T-helper 17 cell (primary cell): ENCODE results near the gene MUTYH. TPM values are rescaled to one million over a fixed set of nuclear protein-coding genes. Genes with fewer than 3 reads are reported as not detected.
"Not testable (repeated sequence)": the region's sequence is repeated elsewhere in the genome, so short reads cannot be mapped to it uniquely, and the experiment has no call there.

Experiments
- ATAC-seq: fragments of 150-1000 bp; cut with Tn5 transposase; 2 replicates; pipeline ENCODE4 v1.10.0; 2021; ENCODE audit warnings: mild to moderate bottlenecking, moderate library complexity
- DNase-seq, 3 donors: peaks; one replicate each; pipeline versions ENCODE4 v3.0.0 to v3.0.0-alpha.2; 2020 to 2021
- H3K9me3 ChIP-seq: one replicate; pipeline ENCODE4 v1.7.0; 2013; ENCODE audit warnings: low read length, mild to moderate bottlenecking; ENCODE audit not compliant: control insufficient read depth, poor library complexity, severe bottlenecking
- H3K27ac Mint-ChIP-seq: one replicate; pipeline ENCODE4 v1.8.0; 2022; ENCODE audit warnings: mild to moderate bottlenecking, moderate library complexity, mixed read lengths
- H3K27me3 Mint-ChIP-seq: one replicate; pipeline ENCODE4 v1.8.0; 2022; ENCODE audit warnings: mixed read lengths
- H3K36me3 Mint-ChIP-seq: one replicate; pipeline ENCODE4 v1.8.0; 2022; ENCODE audit warnings: low read depth, mixed read lengths
- H3K4me1 Mint-ChIP-seq: one replicate; pipeline ENCODE4 v1.8.0; 2022; ENCODE audit warnings: mild to moderate bottlenecking, mixed read lengths
- H3K4me3 Mint-ChIP-seq: one replicate; pipeline ENCODE4 v1.8.0; 2022; ENCODE audit warnings: mild to moderate bottlenecking, moderate library complexity, mixed read lengths
- total RNA-seq, 4 donors: library from RNA in 2 of 4; stranded (reverse) in 2 of 4; gene quantifications; one replicate each; pipeline ENCODE4 v1.2.3 and lab custom pipeline; 2022 to 2026

The MUTYH gene
- total RNA-seq (10 to 100 TPM; 60.4 to 73.4 TPM), total RNA-seq (lab: John Stamatoyannopoulos, UW) (5.0 to 8.1 reads per million in 2 donors)

- peak within 1 kb of the TSS; percentile 100 for H3K27ac Mint-ChIP-seq
- ATAC-seq, result peak; percentile 86
- H3K4me3 Mint-ChIP-seq, result peak within 1 kb of the TSS; percentile 100
- DNase-seq, result peak; percentile 85 to 86 (median 85)
- H3K9me3 ChIP-seq, result no peaks in the 10 kb centered on the region
- H3K27me3 Mint-ChIP-seq, result no peaks in the 10 kb centered on the region
- peaks cover 3% of the 10 kb centered on the region for H3K36me3 Mint-ChIP-seq
- H3K4me1 Mint-ChIP-seq, result peaks cover 47% of the 10 kb centered on the region
Measured at GRCh38 chr1:45339789-45340558, at the start of gene MUTYH, which contains the start of gene TOE1. MUTYH (minus strand) TSS chr1:45340440; CDS start chr1:45334505, 5,935 bp downstream. TOE1 (plus strand) TSS chr1:45340170; CDS start chr1:45340253, 83 bp downstream.

DNA sequence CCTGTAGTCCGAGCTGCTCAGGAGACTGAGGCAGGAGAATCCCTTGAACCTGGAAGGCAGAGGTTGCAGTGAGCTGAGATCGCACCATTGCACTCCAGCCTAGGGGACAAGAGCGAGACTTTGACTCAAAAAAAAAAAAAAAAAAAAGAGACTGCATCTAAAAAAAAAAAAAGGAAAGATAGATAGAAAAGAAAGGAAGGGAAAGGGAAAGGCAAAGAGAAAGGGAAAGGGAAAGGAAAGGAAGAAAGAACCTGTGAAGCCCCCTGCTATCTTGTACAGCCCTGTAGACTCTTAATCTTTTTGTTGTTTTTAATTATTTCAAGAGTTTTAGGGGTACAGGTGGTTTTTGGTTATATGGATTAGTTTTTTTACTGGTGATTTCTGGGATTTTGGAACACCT, 46.0 kb upstream of the MUTYH start:
- no peaks in the 10 kb centered on the region for H3K27me3 Mint-ChIP-seq
- H3K36me3 Mint-ChIP-seq, result no peaks in the 10 kb centered on the region
- H3K9me3 ChIP-seq, result no peaks in the 10 kb centered on the region
- DNase-seq (no peak), ATAC-seq (no peak)
- no peak overlapping the region for H3K4me3 Mint-ChIP-seq
- H3K27ac Mint-ChIP-seq, result no peak overlapping the region
- H3K4me1 Mint-ChIP-seq, result no peaks in the 10 kb centered on the region

- H3K9me3 ChIP-seq, result no peaks in the 10 kb centered on the region
- no peak for DNase-seq
- Mint-ChIP-seq H3K4me3 (no peak overlapping the region), H3K27ac (no peak overlapping the region), H3K4me1 (no peaks in the 10 kb centered on the region), H3K36me3 (peaks cover 2% of the 10 kb centered on the region), H3K27me3 (no peaks in the 10 kb centered on the region)
- no peak for ATAC-seq
Measured at GRCh38 chr1:45385302-45385701, 45.1 kb upstream of the MUTYH start.

- not testable (repeated sequence) for ATAC-seq, DNase-seq, H3K27me3 Mint-ChIP-seq, H3K4me3 Mint-ChIP-seq, H3K9me3 ChIP-seq, H3K36me3 Mint-ChIP-seq, H3K4me1 Mint-ChIP-seq, H3K27ac Mint-ChIP-seq
Measured at GRCh38 chr1:45384213-45384612, 44.0 kb upstream of the MUTYH start.

- H3K36me3 Mint-ChIP-seq, result peaks cover 2% of the 10 kb centered on the region
- no peak for ATAC-seq
- DNase-seq, result no peak
- H3K27me3 Mint-ChIP-seq, result no peaks in the 10 kb centered on the region
- H3K4me3 Mint-ChIP-seq, result no peak overlapping the region
- no peaks in the 10 kb centered on the region for H3K9me3 ChIP-seq
- H3K4me1 Mint-ChIP-seq, result no peaks in the 10 kb centered on the region
- no peak overlapping the region for H3K27ac Mint-ChIP-seq
Measured at GRCh38 chr1:45383191-45383590, 43.0 kb upstream of the MUTYH start.

- Mint-ChIP-seq H3K27ac (no peak overlapping the region), H3K27me3 (no peaks in the 10 kb centered on the region), H3K4me3 (no peak overlapping the region), H3K36me3 (peaks cover 6% of the 10 kb centered on the region), H3K4me1 (peaks cover 4% of the 10 kb centered on the region)
- H3K9me3 ChIP-seq, result no peaks in the 10 kb centered on the region
- ATAC-seq (no peak), DNase-seq (no peak)
Measured at GRCh38 chr1:45381243-45381642, 41.0 kb upstream of the MUTYH start.

GRCh38 chr1:45380730-45381129, 40.5 kb upstream of the MUTYH start:
- H3K27ac Mint-ChIP-seq, result no peak overlapping the region

GRCh38 chr1:45380125-45380524, 39.9 kb upstream of the MUTYH start:
- no peak overlapping the region for H3K4me3 Mint-ChIP-seq
- no peaks in the 10 kb centered on the region for H3K9me3 ChIP-seq
- no peaks in the 10 kb centered on the region for H3K27me3 Mint-ChIP-seq
- peaks cover 6% of the 10 kb centered on the region for H3K36me3 Mint-ChIP-seq
- H3K27ac Mint-ChIP-seq, result no peak overlapping the region
- no peak for ATAC-seq
- DNase-seq, result no peak
- peaks cover 7% of the 10 kb centered on the region for H3K4me1 Mint-ChIP-seq

More at GRCh38 chr1:45380730-45381129, 40.5 kb upstream of the MUTYH start:
- DNase-seq (no peak), ATAC-seq (no peak)
- no peaks in the 10 kb centered on the region for H3K27me3 Mint-ChIP-seq
- H3K36me3 Mint-ChIP-seq, result peaks cover 6% of the 10 kb centered on the region
- H3K4me1 Mint-ChIP-seq, result peaks cover 4% of the 10 kb centered on the region
- no peak overlapping the region for H3K4me3 Mint-ChIP-seq
- H3K9me3 ChIP-seq, result no peaks in the 10 kb centered on the region

- H3K36me3 Mint-ChIP-seq, result peaks cover 6% of the 10 kb centered on the region
Measured at GRCh38 chr1:45379524-45379923, 39.3 kb upstream of the MUTYH start.

GRCh38 chr1:45378184-45378583, 37.9 kb upstream of the MUTYH start:
- H3K9me3 ChIP-seq, result no peaks in the 10 kb centered on the region
- no peaks in the 10 kb centered on the region for H3K27me3 Mint-ChIP-seq
- no peak overlapping the region for H3K27ac Mint-ChIP-seq
- DNase-seq, result no peak
- peaks cover 6% of the 10 kb centered on the region for H3K36me3 Mint-ChIP-seq
- no peak for ATAC-seq
- H3K4me3 Mint-ChIP-seq, result no peak overlapping the region
- H3K4me1 Mint-ChIP-seq, result peaks cover 14% of the 10 kb centered on the region

More at GRCh38 chr1:45379524-45379923, 39.3 kb upstream of the MUTYH start:
- DNase-seq, result no peak
- no peak for ATAC-seq
- Mint-ChIP-seq H3K27ac (no peak overlapping the region), H3K27me3 (no peaks in the 10 kb centered on the region), H3K4me3 (no peak overlapping the region), H3K4me1 (peaks cover 12% of the 10 kb centered on the region)
- H3K9me3 ChIP-seq, result no peaks in the 10 kb centered on the region

- ATAC-seq (no peak), DNase-seq (no peak)
- Mint-ChIP-seq H3K4me1 (peaks cover 17% of the 10 kb centered on the region), H3K27ac (peak overlapping the region; percentile 89), H3K36me3 (peaks cover 6% of the 10 kb centered on the region), H3K27me3 (no peaks in the 10 kb centered on the region), H3K4me3 (no peak overlapping the region)
- H3K9me3 ChIP-seq, result no peaks in the 10 kb centered on the region
Measured at GRCh38 chr1:45375104-45376090, 35.2 kb upstream of the MUTYH start.

DNA sequence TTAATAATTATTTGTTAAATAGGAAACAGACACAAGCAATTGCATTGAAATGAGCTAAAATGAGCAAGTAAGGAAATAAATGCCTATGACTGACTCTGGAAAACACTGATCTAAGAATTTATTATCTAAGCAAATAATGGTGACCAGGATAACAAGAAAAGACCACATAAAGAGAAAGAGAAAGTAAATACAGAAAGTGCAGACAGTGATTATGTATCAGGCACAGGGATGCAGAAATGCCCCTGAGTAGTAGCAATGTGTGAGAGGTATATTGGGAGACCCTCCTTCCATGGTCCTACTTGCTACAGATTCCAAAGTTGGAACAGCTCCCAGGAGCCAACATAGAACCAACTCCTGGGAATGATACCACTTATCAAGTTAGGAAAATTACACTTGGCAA, 33.3 kb upstream of the MUTYH start:
- no peak for ATAC-seq
- Mint-ChIP-seq H3K36me3 (peaks cover 6% of the 10 kb centered on the region), H3K4me1 (peaks cover 17% of the 10 kb centered on the region), H3K27ac (no peak overlapping the region), H3K4me3 (no peak overlapping the region), H3K27me3 (no peaks in the 10 kb centered on the region)
- DNase-seq, result no peak
- no peaks in the 10 kb centered on the region for H3K9me3 ChIP-seq

- peaks cover 2% of the 10 kb centered on the region for H3K36me3 Mint-ChIP-seq
- H3K4me3 Mint-ChIP-seq, result no peak overlapping the region
- ATAC-seq, result no peak
- peaks cover 13% of the 10 kb centered on the region for H3K4me1 Mint-ChIP-seq
- no peak for DNase-seq
- H3K27ac Mint-ChIP-seq, result no peak overlapping the region
- H3K27me3 Mint-ChIP-seq, result no peaks in the 10 kb centered on the region
- no peaks in the 10 kb centered on the region for H3K9me3 ChIP-seq
Measured at GRCh38 chr1:45370575-45370974, 30.3 kb upstream of the MUTYH start.
